Neural progenitor cell (in vitro differentiated cells): Measurements from ENCODE around the gene PGRMC2.

Experiments used
- CTCF ChIP-seq: fragments of 200-600 bp; sonication (generic); IDR thresholded peaks from 2 replicates; pipeline ENCODE4 v1.5.1; 2017; ENCODE audit warnings: antibody characterized with exemption, mild to moderate bottlenecking
- EZH2 ChIP-seq: fragments of 200-600 bp; sonication (generic); IDR thresholded peaks from 2 replicates; pipeline ENCODE4 v1.6.1; 2017; ENCODE audit warnings: antibody characterized with exemption, mild to moderate bottlenecking, moderate library complexity
- EZH2phosphoT487 ChIP-seq: fragments of 200-600 bp; sonication (generic); IDR thresholded peaks from 2 replicates; pipeline ENCODE4 v1.6.1; 2017; ENCODE audit warnings: antibody characterized with exemption

GRCh38 chr4:128298146-128298758 is 10.6 kb upstream of the PGRMC2 start:
- TF ChIP-seq CTCF (no peak), EZH2phosphoT487 (no peak), EZH2 (no peak)
